ENCODE data around the gene EPHA10.
A peak's percentile ranks its signal among the peaks of the same experiment; 100 is the strongest.
"Not testable (repeated sequence)": the region's sequence is repeated elsewhere in the genome, so short reads cannot be mapped to it uniquely, and the experiment has no call there.

The EPHA10 gene

GRCh38 chr1:37685722-37686121, 79.2 kb downstream of the EPHA10 start (continued):
- TF ChIP-seq POU6F1 (CRISPR knock-in tag; IDR thresholded peaks at IDR 0.05; ENCODE audit: borderline replicate concordance, low read depth): no peak
- TF ChIP-seq RARB (CRISPR knock-in tag; IDR thresholded peaks at IDR 0.05): no peak
- no peak for TF ChIP-seq ZNF70 (CRISPR knock-in tag; IDR thresholded peaks at IDR 0.05)
- no peak for TF ChIP-seq OSR1 (CRISPR knock-in tag; IDR thresholded peaks at IDR 0.05)

GRCh38 chr1:37684182-37684581, 80.7 kb downstream of the EPHA10 start:
- ATAC-seq: not testable (repeated sequence)

GRCh38 chr1:37682334-37682987, 82.5 kb downstream of the EPHA10 start:
- peak; percentile 96 for ATAC-seq
- TF ChIP-seq PPARA (CRISPR knock-in tag; IDR thresholded peaks at IDR 0.05; ENCODE audit: borderline replicate concordance) (no peak), ARNTL (CRISPR knock-in tag; IDR thresholded peaks at IDR 0.05; ENCODE audit: borderline replicate concordance, low read depth) (no peak)
- TF ChIP-seq, protein P1, sequence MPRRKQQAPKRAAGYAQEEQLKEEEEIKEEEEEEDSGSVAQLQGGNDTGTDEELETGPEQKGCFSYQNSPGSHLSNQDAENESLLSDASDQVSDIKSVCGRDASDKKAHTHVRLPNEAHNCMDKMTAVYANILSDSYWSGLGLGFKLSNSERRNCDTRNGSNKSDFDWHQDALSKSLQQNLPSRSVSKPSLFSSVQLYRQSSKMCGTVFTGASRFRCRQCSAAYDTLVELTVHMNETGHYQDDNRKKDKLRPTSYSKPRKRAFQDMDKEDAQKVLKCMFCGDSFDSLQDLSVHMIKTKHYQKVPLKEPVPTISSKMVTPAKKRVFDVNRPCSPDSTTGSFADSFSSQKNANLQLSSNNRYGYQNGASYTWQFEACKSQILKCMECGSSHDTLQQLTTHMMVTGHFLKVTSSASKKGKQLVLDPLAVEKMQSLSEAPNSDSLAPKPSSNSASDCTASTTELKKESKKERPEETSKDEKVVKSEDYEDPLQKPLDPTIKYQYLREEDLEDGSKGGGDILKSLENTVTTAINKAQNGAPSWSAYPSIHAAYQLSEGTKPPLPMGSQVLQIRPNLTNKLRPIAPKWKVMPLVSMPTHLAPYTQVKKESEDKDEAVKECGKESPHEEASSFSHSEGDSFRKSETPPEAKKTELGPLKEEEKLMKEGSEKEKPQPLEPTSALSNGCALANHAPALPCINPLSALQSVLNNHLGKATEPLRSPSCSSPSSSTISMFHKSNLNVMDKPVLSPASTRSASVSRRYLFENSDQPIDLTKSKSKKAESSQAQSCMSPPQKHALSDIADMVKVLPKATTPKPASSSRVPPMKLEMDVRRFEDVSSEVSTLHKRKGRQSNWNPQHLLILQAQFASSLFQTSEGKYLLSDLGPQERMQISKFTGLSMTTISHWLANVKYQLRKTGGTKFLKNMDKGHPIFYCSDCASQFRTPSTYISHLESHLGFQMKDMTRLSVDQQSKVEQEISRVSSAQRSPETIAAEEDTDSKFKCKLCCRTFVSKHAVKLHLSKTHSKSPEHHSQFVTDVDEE (CRISPR knock-in tag; IDR thresholded peaks at IDR 0.05): no peak
- TF ChIP-seq, protein P2, sequence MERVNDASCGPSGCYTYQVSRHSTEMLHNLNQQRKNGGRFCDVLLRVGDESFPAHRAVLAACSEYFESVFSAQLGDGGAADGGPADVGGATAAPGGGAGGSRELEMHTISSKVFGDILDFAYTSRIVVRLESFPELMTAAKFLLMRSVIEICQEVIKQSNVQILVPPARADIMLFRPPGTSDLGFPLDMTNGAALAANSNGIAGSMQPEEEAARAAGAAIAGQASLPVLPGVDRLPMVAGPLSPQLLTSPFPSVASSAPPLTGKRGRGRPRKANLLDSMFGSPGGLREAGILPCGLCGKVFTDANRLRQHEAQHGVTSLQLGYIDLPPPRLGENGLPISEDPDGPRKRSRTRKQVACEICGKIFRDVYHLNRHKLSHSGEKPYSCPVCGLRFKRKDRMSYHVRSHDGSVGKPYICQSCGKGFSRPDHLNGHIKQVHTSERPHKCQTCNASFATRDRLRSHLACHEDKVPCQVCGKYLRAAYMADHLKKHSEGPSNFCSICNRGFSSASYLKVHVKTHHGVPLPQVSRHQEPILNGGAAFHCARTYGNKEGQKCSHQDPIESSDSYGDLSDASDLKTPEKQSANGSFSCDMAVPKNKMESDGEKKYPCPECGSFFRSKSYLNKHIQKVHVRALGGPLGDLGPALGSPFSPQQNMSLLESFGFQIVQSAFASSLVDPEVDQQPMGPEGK (CRISPR knock-in tag; IDR thresholded peaks at IDR 0.05; ENCODE audit: borderline replicate concordance): no peak

DNA sequence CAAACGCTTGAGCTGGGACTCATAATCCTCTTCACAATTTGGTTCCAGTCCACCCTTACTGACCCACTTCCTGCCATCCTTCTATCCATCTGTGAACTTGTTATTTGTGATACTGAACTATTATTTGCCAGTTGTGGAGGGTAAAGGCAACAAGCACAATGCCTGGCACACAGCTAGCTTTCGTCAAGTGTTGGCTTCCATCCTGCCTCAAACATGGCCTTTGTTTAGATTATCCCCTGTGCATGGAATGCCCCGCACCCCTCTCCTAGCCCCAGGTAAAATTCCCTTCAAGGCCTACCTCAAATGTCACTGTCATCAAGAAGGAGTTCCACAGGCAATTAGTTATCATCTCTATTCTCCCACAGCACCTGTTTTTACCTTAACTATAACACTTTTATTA, 84.0 kb downstream of the EPHA10 start:
- no peak for ATAC-seq
- TF ChIP-seq, protein P1 (CRISPR knock-in tag; IDR thresholded peaks at IDR 0.05): no peak
- TF ChIP-seq ZNF8 (CRISPR knock-in tag; IDR thresholded peaks at IDR 0.05) (no peak), CSDC2 (CRISPR knock-in tag; IDR thresholded peaks at IDR 0.05) (no peak), ZC3H10 (CRISPR knock-in tag; IDR thresholded peaks at IDR 0.05) (no peak), TOX (CRISPR knock-in tag; IDR thresholded peaks at IDR 0.05; ENCODE audit: borderline replicate concordance) (no peak), ZNF70 (CRISPR knock-in tag; IDR thresholded peaks at IDR 0.05) (no peak), PPARA (CRISPR knock-in tag; IDR thresholded peaks at IDR 0.05; ENCODE audit: borderline replicate concordance) (no peak), ARNTL (CRISPR knock-in tag; IDR thresholded peaks at IDR 0.05; ENCODE audit: borderline replicate concordance, low read depth) (no peak), POU6F1 (CRISPR knock-in tag; IDR thresholded peaks at IDR 0.05; ENCODE audit: borderline replicate concordance, low read depth) (no peak), RARB (CRISPR knock-in tag; IDR thresholded peaks at IDR 0.05) (no peak), ZFP3 (CRISPR knock-in tag; IDR thresholded peaks at IDR 0.05) (no peak), TCF4 (CRISPR knock-in tag; IDR thresholded peaks at IDR 0.05; ENCODE audit: borderline replicate concordance) (no peak)
- TF ChIP-seq, protein P3, sequence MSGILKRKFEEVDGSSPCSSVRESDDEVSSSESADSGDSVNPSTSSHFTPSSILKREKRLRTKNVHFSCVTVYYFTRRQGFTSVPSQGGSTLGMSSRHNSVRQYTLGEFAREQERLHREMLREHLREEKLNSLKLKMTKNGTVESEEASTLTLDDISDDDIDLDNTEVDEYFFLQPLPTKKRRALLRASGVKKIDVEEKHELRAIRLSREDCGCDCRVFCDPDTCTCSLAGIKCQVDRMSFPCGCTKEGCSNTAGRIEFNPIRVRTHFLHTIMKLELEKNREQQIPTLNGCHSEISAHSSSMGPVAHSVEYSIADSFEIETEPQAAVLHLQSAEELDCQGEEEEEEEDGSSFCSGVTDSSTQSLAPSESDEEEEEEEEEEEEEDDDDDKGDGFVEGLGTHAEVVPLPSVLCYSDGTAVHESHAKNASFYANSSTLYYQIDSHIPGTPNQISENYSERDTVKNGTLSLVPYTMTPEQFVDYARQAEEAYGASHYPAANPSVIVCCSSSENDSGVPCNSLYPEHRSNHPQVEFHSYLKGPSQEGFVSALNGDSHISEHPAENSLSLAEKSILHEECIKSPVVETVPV (CRISPR knock-in tag; IDR thresholded peaks at IDR 0.05): no peak
- TF ChIP-seq, protein P4, sequence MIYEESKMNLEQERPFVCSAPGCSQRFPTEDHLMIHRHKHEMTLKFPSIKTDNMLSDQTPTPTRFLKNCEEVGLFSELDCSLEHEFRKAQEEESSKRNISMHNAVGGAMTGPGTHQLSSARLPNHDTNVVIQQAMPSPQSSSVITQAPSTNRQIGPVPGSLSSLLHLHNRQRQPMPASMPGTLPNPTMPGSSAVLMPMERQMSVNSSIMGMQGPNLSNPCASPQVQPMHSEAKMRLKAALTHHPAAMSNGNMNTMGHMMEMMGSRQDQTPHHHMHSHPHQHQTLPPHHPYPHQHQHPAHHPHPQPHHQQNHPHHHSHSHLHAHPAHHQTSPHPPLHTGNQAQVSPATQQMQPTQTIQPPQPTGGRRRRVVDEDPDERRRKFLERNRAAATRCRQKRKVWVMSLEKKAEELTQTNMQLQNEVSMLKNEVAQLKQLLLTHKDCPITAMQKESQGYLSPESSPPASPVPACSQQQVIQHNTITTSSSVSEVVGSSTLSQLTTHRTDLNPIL (CRISPR knock-in tag; IDR thresholded peaks at IDR 0.05; ENCODE audit: low read depth): no peak
